ENCODE results near the gene STXBP2. TPM values are rescaled to one million over a fixed set of nuclear protein-coding genes. Genes with fewer than 3 reads are reported as not detected.

STXBP2 gene
- total RNA-seq, 1 experiment from 2014 or later: 92.5 TPM

GRCh38 chr19:7655581-7655980, 18.7 kb downstream of the STXBP2 start:
- Histone ChIP-seq H3K9me3 (ENCODE audit: control insufficient read depth, low read depth, low read length) (no peaks in the 10 kb centered on the region), H3K18ac (ENCODE audit: insufficient read length, low read depth, low read length) (no peak overlapping the region), H3K56ac (ENCODE audit: insufficient read length, low read depth, low read length) (no peak overlapping the region), H3K79me2 (ENCODE audit: insufficient read depth, low read length) (no peaks in the 10 kb centered on the region), H3T11ph (ENCODE audit: low read length) (no peak overlapping the region), H2BK120ac (ENCODE audit: low read depth, low read length, poor library complexity, severe bottlenecking) (no peak overlapping the region), H3K27ac (ENCODE audit: insufficient read length, low read depth, low read length) (no peak overlapping the region), H4K8ac (replicated peaks; ENCODE audit: insufficient read length, low read depth, low read length) (no peak overlapping the region), H3K27me3 (ENCODE audit: insufficient read depth, low read length) (peaks cover 4% of the 10 kb centered on the region; the same call in 1 of the 2 replicates), H3K14ac (ENCODE audit: insufficient read depth, low read length) (no peak overlapping the region), H3K23ac (ENCODE audit: insufficient read length, low read depth, low read length) (no peak overlapping the region), H3K79me1 (ENCODE audit: insufficient read depth, low read depth, low read length, poor library complexity, severe bottlenecking) (no peaks in the 10 kb centered on the region), H2AFZ (ENCODE audit: low read length) (no peak overlapping the region), H4K91ac (ENCODE audit: insufficient read length, low read depth, low read length) (no peak overlapping the region), H3K4me1 (ENCODE audit: insufficient read depth, low read length) (no peaks in the 10 kb centered on the region), H2BK5ac (ENCODE audit: insufficient read length, low read length) (no peak overlapping the region), H4K20me1 (ENCODE audit: control insufficient read depth, insufficient read depth, insufficient read length) (no peaks in the 10 kb centered on the region), H2BK20ac (ENCODE audit: low read depth, low read length, poor library complexity, severe bottlenecking) (no peak overlapping the region), H4K5ac (ENCODE audit: insufficient read length, low read depth, low read length) (no peak overlapping the region), H3K4ac (ENCODE audit: low read depth, low read length) (no peak overlapping the region), H2BK12ac (ENCODE audit: insufficient read length, low read depth, low read length) (no peak overlapping the region), H2BK15ac (ENCODE audit: low read depth, low read length) (no peak overlapping the region), H2AK5ac (ENCODE audit: insufficient read length, low read length) (no peak overlapping the region), H3K4me2 (ENCODE audit: insufficient read depth, insufficient read length, low read length) (no peak overlapping the region), H3K9ac (ENCODE audit: extremely low read depth, insufficient read length, low read length) (no peak overlapping the region), H3K23me2 (ENCODE audit: insufficient read length, low read depth, low read length, poor library complexity, severe bottlenecking) (no peaks in the 10 kb centered on the region)
- Mint-ChIP-seq H3K36me3 (ENCODE audit: insufficient read depth in 1 of 3, low read depth in 3 of 3) (no peaks in the 10 kb centered on the region), H3K4me1 (peaks cover 3 to 6% of the 10 kb centered on the region in 2 experiments), H3K9me3 (peaks cover 0 to 3% of the 10 kb centered on the region in 2 experiments; a peak in 2 of 5 replicates), H3K4me3 (no peak overlapping the region), H3K27ac (no peak overlapping the region), H3K27me3 (ENCODE audit: low read depth) (peaks cover 90% of the 10 kb centered on the region)
- no CpG with 5 or more reads among the region's 8 CpGs for WGBS (ENCODE audit: extremely low coverage, insufficient read length, low lambda C conversion rate)
- DNase-seq: no peak
- no peak for TF ChIP-seq CTCF (conservative IDR thresholded peaks at IDR 0.05)
